Prostate gland (tissue), 2 donors: ENCODE results near the gene NHS.

Experiments
- POLR2A ChIP-seq: fragments of 450-650 bp; IDR thresholded peaks from one replicate; pipeline ENCODE4 v1.6.1; 2016; ENCODE audit warnings: antibody characterized with exemption, mild to moderate bottlenecking
- POLR2AphosphoS5 ChIP-seq: sonication (generic); formaldehyde crosslinking; IDR thresholded peaks from one replicate; pipeline ENCODE4 v1.6.1; 2017; ENCODE audit warnings: antibody characterized with exemption
- TF ChIP-seq, protein P1 (sequence below), 4 experiments: fragments of 200-600 bp in 2 of 4; fragments of 450-650 bp in 2 of 4; sonication (generic) in 2 of 4; IDR thresholded peaks; 1 replicate in 3 of 4; 2 replicates in 1 of 4; pipeline ENCODE4 v1.5.1; 2016 to 2019; ENCODE audit warnings: antibody characterized with exemption in 4 of 4, mild to moderate bottlenecking in 2 of 4, moderate library complexity in 2 of 4

DNA sequence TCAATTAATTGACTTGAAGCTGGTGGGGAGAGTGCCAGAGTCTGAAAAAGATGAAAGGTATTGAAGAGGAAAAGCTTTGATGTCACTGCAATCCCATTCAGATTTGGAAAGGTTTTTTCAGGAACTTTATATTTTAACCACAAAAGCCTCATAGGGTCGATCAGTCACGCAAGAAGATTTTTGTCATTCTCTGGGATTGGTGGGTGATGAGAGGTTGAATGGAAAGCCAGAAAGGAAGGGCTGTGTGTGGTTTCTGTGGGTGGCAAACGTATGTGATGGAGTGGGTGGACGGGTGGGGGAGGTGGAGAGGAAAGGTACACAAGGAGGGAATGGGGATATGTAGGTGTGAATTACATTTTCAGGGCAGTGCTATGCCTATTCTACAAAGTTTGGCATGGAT lies 188.5 kb downstream of the NHS start:
- TF ChIP-seq, protein P1, sequence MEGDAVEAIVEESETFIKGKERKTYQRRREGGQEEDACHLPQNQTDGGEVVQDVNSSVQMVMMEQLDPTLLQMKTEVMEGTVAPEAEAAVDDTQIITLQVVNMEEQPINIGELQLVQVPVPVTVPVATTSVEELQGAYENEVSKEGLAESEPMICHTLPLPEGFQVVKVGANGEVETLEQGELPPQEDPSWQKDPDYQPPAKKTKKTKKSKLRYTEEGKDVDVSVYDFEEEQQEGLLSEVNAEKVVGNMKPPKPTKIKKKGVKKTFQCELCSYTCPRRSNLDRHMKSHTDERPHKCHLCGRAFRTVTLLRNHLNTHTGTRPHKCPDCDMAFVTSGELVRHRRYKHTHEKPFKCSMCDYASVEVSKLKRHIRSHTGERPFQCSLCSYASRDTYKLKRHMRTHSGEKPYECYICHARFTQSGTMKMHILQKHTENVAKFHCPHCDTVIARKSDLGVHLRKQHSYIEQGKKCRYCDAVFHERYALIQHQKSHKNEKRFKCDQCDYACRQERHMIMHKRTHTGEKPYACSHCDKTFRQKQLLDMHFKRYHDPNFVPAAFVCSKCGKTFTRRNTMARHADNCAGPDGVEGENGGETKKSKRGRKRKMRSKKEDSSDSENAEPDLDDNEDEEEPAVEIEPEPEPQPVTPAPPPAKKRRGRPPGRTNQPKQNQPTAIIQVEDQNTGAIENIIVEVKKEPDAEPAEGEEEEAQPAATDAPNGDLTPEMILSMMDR (IDR thresholded peaks at IDR 0.05), result no peak
- TF ChIP-seq POLR2A, result no peak
- no peak for TF ChIP-seq POLR2AphosphoS5
